Vagina (tissue), 2 donors: ENCODE data around the gene ALG11. TPM values are rescaled to one million over a fixed set of nuclear protein-coding genes. Genes with fewer than 3 reads are reported as not detected.
"Not testable (repeated sequence)": the region's sequence is repeated elsewhere in the genome, so short reads cannot be mapped to it uniquely, and the experiment has no call there.

ENCODE experiments used
- DNase-seq, 2 donors: peaks; one replicate each; pipeline ENCODE4 v3.0.0-alpha.2; 2017; ENCODE audit errors: extremely low spot score in 2 of 2
- H3K27ac ChIP-seq: fragments of 200-600 bp; sonication (generic); one replicate; pipeline ENCODE4 v1.5.1; 2019
- H3K27me3 ChIP-seq: fragments of 200-600 bp; sonication (generic); one replicate; pipeline ENCODE4 v1.5.1; 2019
- H3K36me3 ChIP-seq, 2 donors: fragments of 200-600 bp; sonication (generic); one replicate each; pipeline ENCODE4 v1.5.1; 2017 to 2019
- H3K4me1 ChIP-seq: fragments of 200-600 bp; sonication (generic); one replicate; pipeline ENCODE4 v1.5.1; 2019
- H3K4me3 ChIP-seq, 2 donors: fragments of 200-600 bp; sonication (generic); 1 replicate in 1 of 2; 2 replicates in 1 of 2; pipeline ENCODE4 v1.5.1; 2016 to 2019
- H3K9me3 ChIP-seq: fragments of 200-600 bp; sonication (generic); one replicate; pipeline ENCODE4 v1.5.1; 2019
- POLR2A ChIP-seq, 2 donors: fragments of 450-650 bp; IDR thresholded peaks; one replicate each; pipeline ENCODE4 v1.6.1; 2017; ENCODE audit warnings: antibody characterized with exemption in 2 of 2, mild to moderate bottlenecking in 2 of 2, moderate library complexity in 2 of 2
- POLR2AphosphoS5 ChIP-seq, 2 donors: sonication (generic); formaldehyde crosslinking; IDR thresholded peaks; one replicate each; pipeline ENCODE4 v1.9.0; 2017; ENCODE audit warnings: antibody characterized with exemption in 2 of 2, mild to moderate bottlenecking in 2 of 2, low read depth in 1 of 2; ENCODE audit not compliant: insufficient read depth in 1 of 2
- intact Hi-C: fragments of 100-400 bp; cut with DNase I; formaldehyde crosslinking; loops from one replicate; pipeline ENCODE4 v1.15.1; 2023
- total RNA-seq: library from RNA; depleted of rRNA; stranded (reverse); fragments of >200 nt; gene quantifications from one replicate; pipeline ENCODE4 v1.2.3, GENCODE V29; 2016
- TF ChIP-seq, protein P1 (sequence below), 3 experiments: fragments of 450-650 bp in 2 of 3; fragments of 200-600 bp in 1 of 3; sonication (generic) in 1 of 3; IDR thresholded peaks; one replicate each; pipeline ENCODE4 v1.5.1; 2017 to 2019; ENCODE audit warnings: antibody characterized with exemption in 3 of 3, mild to moderate bottlenecking in 2 of 3, moderate library complexity in 2 of 3

ALG11 gene
- total RNA-seq, 1 donor from 2014 or later, result 12.5 TPM

- intact Hi-C loops, result no loop called here
- TF ChIP-seq POLR2A (IDR thresholded peaks at IDR 0.05) (no peak), POLR2AphosphoS5 (IDR thresholded peaks at IDR 0.05; ENCODE audit: insufficient read depth in 1 of 2, low read depth in 1 of 2) (no peak)
- TF ChIP-seq, protein P1, sequence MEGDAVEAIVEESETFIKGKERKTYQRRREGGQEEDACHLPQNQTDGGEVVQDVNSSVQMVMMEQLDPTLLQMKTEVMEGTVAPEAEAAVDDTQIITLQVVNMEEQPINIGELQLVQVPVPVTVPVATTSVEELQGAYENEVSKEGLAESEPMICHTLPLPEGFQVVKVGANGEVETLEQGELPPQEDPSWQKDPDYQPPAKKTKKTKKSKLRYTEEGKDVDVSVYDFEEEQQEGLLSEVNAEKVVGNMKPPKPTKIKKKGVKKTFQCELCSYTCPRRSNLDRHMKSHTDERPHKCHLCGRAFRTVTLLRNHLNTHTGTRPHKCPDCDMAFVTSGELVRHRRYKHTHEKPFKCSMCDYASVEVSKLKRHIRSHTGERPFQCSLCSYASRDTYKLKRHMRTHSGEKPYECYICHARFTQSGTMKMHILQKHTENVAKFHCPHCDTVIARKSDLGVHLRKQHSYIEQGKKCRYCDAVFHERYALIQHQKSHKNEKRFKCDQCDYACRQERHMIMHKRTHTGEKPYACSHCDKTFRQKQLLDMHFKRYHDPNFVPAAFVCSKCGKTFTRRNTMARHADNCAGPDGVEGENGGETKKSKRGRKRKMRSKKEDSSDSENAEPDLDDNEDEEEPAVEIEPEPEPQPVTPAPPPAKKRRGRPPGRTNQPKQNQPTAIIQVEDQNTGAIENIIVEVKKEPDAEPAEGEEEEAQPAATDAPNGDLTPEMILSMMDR (IDR thresholded peaks at IDR 0.05), result no peak
- H3K36me3 ChIP-seq, result no peaks in the 10 kb centered on the region
Measured at GRCh38 chr13:51978796-51979556, 33.2 kb upstream of the ALG11 start.

DNA sequence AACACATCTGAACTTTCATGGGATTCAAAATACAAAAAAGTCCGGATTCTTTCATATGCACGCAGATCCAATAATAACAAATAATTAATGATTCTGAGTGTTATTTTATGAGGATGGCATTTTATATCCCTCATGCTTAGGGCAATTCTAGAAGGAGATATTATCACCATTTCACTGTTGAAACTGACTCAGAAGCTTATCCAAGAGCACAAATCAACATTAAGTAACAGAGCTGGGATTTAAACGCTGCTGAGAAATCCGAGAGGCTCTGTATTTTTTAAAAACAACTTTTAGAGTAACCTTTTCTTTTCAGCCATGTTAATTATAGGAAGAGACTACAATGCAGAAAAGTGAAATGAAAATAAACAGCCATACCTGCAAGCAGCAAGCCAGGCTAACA, 31.3 kb upstream of the ALG11 start:
- intact Hi-C loops, result no loop called here

More at GRCh38 chr13:51978796-51979556, 33.2 kb upstream of the ALG11 start:
- no peaks in the 10 kb centered on the region for H3K27me3 ChIP-seq
- H3K4me1 ChIP-seq, result no peaks in the 10 kb centered on the region
- H3K4me3 ChIP-seq, result no peak overlapping the region
- no peaks in the 10 kb centered on the region for H3K9me3 ChIP-seq
- DNase-seq, result peak in 1 of 2 donors; percentile 76
- H3K27ac ChIP-seq, result no peak overlapping the region

DNA sequence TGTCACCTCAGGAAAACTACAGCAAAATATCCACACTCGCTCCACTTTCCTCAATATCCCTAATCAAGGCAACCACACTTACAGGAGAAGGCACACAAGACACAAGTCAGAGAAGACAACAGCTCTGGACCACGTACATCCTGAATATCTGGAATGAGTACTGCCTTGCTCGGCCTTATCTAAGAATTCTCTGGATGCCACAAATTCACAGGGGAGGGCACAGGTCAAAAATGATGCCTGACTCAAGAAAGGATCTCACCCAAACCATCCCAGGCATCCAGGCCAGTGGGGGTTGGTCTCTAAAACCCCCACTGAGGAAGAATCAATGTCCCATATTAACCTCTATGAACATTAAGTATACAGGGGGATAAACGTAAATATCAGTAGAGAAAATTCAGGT, 30.8 kb upstream of the ALG11 start:
- H3K9me3 ChIP-seq, result no peaks in the 10 kb centered on the region
- TF ChIP-seq, protein P1 (IDR thresholded peaks at IDR 0.05), result no peak
- no peak for TF ChIP-seq POLR2A (IDR thresholded peaks at IDR 0.05)
- no peak for TF ChIP-seq POLR2AphosphoS5 (IDR thresholded peaks at IDR 0.05; ENCODE audit: insufficient read depth in 1 of 2, low read depth in 1 of 2)
- intact Hi-C loops, result no loop called here
- no peaks in the 10 kb centered on the region for H3K36me3 ChIP-seq
- no peak overlapping the region for H3K4me3 ChIP-seq
- H3K4me1 ChIP-seq, result no peaks in the 10 kb centered on the region
- no peaks in the 10 kb centered on the region for H3K27me3 ChIP-seq
- DNase-seq, result no peak
- H3K27ac ChIP-seq, result no peak overlapping the region

More for the DNA sequence above, 31.3 kb upstream of the ALG11 start:
- TF ChIP-seq, protein P1 (IDR thresholded peaks at IDR 0.05), result no peak
- no peak for TF ChIP-seq POLR2A (IDR thresholded peaks at IDR 0.05)
- no peak for TF ChIP-seq POLR2AphosphoS5 (IDR thresholded peaks at IDR 0.05; ENCODE audit: insufficient read depth in 1 of 2, low read depth in 1 of 2)
- Histone ChIP-seq H3K36me3 (no peaks in the 10 kb centered on the region), H3K4me3 (no peak overlapping the region), H3K27me3 (no peaks in the 10 kb centered on the region), H3K27ac (no peak overlapping the region), H3K4me1 (no peaks in the 10 kb centered on the region), H3K9me3 (no peaks in the 10 kb centered on the region)
- no peak for DNase-seq

DNA sequence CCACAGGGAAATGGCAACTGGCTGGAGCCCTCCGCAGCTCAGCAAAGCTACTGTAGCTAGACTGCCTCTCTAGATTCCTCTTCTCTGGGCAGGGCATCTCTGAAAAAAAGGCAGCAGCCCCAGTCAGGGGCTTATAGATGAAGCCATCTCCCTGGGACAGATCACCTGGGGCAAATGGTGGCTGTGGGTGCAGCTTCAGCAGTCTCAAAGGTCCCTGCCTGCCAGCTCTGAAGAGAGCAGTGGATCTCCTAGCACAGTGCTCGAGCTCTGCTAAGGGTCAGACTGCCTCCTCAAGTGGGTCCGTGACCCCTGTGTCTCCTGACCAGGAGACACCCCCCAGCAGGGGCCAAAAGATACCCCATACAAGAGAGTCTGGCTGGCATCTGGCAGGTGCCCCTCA, 28.9 kb upstream of the ALG11 start:
- H3K27ac ChIP-seq, H3K4me3 ChIP-seq, DNase-seq, H3K4me1 ChIP-seq, H3K27me3 ChIP-seq, H3K9me3 ChIP-seq, H3K36me3 ChIP-seq, intact Hi-C loops: not testable (repeated sequence)

DNA sequence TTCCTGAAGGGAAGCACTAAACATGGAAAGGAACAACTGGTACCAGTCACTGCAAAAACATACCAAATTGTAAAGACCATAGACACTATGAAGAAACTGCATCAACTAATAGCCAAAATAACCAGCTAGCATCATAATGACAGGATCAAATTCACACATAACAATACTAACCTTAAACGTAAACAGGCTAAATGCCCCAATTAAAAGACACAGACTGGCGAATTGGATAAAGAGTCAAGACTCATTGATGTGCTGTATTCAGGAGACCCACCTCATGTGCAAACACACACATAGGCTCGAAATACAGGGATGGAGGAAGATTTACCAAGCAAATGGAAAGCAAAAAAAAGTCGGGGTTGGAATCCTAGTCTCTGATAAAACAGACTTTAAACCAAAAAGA, 27.3 kb upstream of the ALG11 start:
- H3K36me3 ChIP-seq, H3K4me1 ChIP-seq, H3K27me3 ChIP-seq, H3K27ac ChIP-seq, intact Hi-C loops, H3K9me3 ChIP-seq, H3K4me3 ChIP-seq, DNase-seq: not testable (repeated sequence)

DNA sequence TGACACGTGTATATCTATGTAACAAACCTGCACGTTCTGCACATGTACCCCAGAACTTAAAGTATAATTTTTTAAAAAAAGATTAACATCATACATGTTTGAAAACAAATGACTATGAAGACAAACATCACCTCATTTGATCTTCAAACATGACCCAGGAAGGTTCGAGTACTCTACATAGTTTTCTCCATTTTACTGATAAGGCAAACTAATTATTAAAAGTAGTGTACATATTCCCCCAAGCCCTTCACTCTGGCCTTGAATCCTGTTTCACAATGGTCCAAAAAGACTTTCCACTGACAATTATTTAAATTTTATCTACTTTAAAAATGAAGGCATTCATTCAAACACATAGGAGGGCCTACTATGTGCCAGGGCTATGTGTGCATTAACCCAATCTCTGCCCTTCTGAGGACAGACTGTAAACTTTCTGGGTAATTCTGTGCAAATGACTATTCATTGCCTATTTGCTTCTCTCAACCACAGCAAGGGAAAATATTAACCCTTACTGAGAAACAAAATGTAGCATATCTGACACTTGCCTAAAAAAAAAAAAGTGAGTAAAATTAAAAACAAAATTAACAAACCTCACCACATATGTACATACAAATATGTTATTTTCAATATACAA, 23.1 kb upstream of the ALG11 start:
- TF ChIP-seq POLR2A (IDR thresholded peaks at IDR 0.05), result no peak
- TF ChIP-seq, protein P1 (IDR thresholded peaks at IDR 0.05), result no peak
- TF ChIP-seq POLR2AphosphoS5 (IDR thresholded peaks at IDR 0.05; ENCODE audit: insufficient read depth in 1 of 2, low read depth in 1 of 2), result no peak
- Histone ChIP-seq H3K36me3 (no peaks in the 10 kb centered on the region), H3K27me3 (no peaks in the 10 kb centered on the region), H3K9me3 (no peaks in the 10 kb centered on the region), H3K27ac (no peak overlapping the region), H3K4me1 (no peaks in the 10 kb centered on the region), H3K4me3 (no peak overlapping the region)
- DNase-seq, result no peak
- intact Hi-C loops, result no loop called here
